ENCODE measurements around the gene MAN1B1.

Gene MAN1B1

DNA sequence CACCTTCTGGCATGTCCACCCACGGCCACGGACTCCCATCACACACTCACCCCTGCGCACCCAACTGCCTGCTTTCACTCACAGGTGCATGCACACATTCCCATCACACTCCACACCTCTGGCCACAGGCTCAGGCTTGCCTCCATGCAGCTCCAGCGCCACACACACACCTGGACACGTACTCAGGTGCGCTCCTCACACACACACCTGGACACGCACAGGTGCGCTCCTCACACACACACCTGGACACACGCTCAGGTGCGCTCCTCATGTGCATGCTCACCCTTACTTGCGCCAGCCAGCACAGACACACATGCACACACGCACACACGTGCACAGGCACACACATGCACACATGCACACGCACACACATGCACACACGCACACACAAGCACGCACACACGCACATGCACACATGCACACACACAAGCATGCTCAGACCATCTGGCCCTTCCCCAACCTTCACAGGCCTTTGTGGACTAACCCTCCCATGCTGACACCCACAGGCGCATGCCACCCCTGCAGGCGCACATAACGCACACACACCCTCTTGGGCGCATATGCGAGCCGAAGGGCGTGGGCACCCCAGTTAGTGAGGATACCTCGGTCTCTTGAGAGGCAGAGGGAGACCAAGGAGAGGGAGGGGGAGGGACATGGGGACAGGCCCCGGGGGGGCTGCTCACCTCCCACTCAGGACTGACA lies 60.5 kb downstream of the MAN1B1 start:
- DNase-seq (ENCODE audit: extremely low read depth, low read depth): no peak
- TF ChIP-seq, protein P1, sequence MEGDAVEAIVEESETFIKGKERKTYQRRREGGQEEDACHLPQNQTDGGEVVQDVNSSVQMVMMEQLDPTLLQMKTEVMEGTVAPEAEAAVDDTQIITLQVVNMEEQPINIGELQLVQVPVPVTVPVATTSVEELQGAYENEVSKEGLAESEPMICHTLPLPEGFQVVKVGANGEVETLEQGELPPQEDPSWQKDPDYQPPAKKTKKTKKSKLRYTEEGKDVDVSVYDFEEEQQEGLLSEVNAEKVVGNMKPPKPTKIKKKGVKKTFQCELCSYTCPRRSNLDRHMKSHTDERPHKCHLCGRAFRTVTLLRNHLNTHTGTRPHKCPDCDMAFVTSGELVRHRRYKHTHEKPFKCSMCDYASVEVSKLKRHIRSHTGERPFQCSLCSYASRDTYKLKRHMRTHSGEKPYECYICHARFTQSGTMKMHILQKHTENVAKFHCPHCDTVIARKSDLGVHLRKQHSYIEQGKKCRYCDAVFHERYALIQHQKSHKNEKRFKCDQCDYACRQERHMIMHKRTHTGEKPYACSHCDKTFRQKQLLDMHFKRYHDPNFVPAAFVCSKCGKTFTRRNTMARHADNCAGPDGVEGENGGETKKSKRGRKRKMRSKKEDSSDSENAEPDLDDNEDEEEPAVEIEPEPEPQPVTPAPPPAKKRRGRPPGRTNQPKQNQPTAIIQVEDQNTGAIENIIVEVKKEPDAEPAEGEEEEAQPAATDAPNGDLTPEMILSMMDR (IDR thresholded peaks at IDR 0.05; ENCODE audit: low read depth, low read length, missing control alignments): no peak

GRCh38 chr9:137147793-137148160 lies 61.0 kb downstream of the MAN1B1 start:
- DNase-seq (ENCODE audit: extremely low read depth, low read depth): no peak
- H3K4me3 ChIP-seq (replicated peaks; ENCODE audit: low read depth, low read length): no peak overlapping the region
- TF ChIP-seq, protein P1 (IDR thresholded peaks at IDR 0.05; ENCODE audit: low read depth, low read length, missing control alignments): no peak

More for the DNA sequence above, 60.5 kb downstream of the MAN1B1 start:
- no peak overlapping the region for H3K4me3 ChIP-seq (replicated peaks; ENCODE audit: low read depth, low read length)

- TF ChIP-seq, protein P1 (IDR thresholded peaks at IDR 0.05; ENCODE audit: low read depth, low read length, missing control alignments): no peak
- H3K4me3 ChIP-seq (replicated peaks; ENCODE audit: low read depth, low read length): no peak overlapping the region
- DNase-seq (ENCODE audit: extremely low read depth, low read depth): no peak
Observed at GRCh38 chr9:137148242-137148641, 61.5 kb downstream of the MAN1B1 start.

GRCh38 chr9:137148661-137149060 lies 61.9 kb downstream of the MAN1B1 start:
- TF ChIP-seq, protein P1 (IDR thresholded peaks at IDR 0.05; ENCODE audit: low read depth, low read length, missing control alignments): no peak
- H3K4me3 ChIP-seq (replicated peaks; ENCODE audit: low read depth, low read length): no peak overlapping the region
- no peak for DNase-seq (ENCODE audit: extremely low read depth, low read depth)

DNA sequence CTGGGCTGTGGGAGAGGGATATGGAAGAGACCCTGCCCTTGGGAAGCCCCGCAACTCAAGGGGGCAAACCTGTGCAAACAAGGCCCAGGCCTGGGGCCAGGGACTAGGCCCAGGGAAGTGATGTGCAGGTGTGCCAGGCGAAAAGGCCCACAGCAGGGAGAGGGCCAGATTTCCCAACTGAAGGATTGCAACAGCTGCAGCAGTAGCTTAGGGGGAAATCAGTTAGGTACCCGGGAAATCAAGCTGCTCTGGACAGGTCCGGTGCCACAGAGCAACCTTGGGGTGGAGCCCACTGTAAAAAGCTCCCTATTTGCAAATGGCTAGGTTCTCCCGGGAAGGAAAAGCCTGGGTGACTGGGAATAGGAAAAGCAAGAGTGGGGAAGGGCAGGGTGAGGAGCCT lies 62.6 kb downstream of the MAN1B1 start:
- H3K4me3 ChIP-seq (replicated peaks; ENCODE audit: low read depth, low read length): no peak overlapping the region
- DNase-seq (ENCODE audit: extremely low read depth, low read depth): no peak
- TF ChIP-seq, protein P1 (IDR thresholded peaks at IDR 0.05; ENCODE audit: low read depth, low read length, missing control alignments): no peak

DNA sequence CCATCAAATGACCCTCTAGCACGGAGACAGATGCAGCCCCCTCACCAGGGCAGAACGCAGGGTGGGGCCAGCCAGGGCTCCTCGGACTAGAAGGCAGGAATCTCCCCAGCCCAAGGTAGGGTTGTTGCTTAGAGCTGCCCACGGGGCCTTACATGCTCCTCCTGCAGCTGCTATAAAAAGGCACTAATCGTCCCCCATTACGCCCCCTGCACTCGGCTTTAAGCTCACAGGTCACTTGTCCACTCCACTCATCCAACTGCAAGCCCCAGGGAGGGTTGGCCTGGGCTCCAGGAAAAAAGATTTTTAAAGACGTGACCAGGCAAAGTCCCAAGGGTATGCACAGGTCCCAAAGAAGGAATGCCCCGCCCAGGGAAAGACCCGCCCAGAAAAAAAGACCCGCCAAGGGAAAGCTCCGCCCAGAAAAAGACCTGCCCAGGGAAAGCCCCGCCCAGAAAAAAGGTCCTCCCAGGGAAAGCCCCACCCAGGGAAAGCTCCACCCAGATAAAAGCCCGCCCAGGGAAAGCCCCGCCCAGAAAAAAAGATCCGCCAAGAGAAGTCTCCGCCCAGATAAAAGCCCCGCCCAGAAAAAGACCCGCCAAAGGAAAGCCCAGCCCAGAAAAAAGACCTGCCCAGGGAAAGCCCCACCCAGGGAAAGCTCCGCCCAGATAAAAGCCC lies 63.3 kb downstream of the MAN1B1 start:
- TF ChIP-seq, protein P1 (IDR thresholded peaks at IDR 0.05; ENCODE audit: low read depth, low read length, missing control alignments): no peak

More for the DNA sequence above, 63.3 kb downstream of the MAN1B1 start:
- H3K4me3 ChIP-seq (replicated peaks; ENCODE audit: low read depth, low read length): no peak overlapping the region
- no peak for DNase-seq (ENCODE audit: extremely low read depth, low read depth)

Measured in HFF-Myc (cell line).